A673 (cell line): ENCODE data around the gene STK32A. TPM values are rescaled to one million over a fixed set of nuclear protein-coding genes. Genes with fewer than 3 reads are reported as not detected.

Source experiments
- BruUV-seq: library from RNA; stranded (reverse); fragments of 400-500 nt; replicated peaks from 2 replicates; lab custom pipeline; 2021; lab: Mats Ljungman, UMichigan
- CTCF ChIA-PET: fragments of 300-600 bp; sonication (Branson Sonifier 250); formaldehyde crosslinking; loops from one replicate; lab custom pipeline; 2022; ENCODE audit warnings: antibody characterized with exemption; lab: Charles Lee
- POLR2A ChIA-PET: fragments of 300-600 bp; sonication (Branson Sonifier 250); formaldehyde crosslinking; loops from one replicate; lab custom pipeline; 2022; ENCODE audit warnings: antibody characterized with exemption; ENCODE audit not compliant: low non-redundant PET; lab: Charles Lee
- DNase-seq: peaks from one replicate; pipeline ENCODE4 v3.0.0-alpha.2; 2015; ENCODE audit warnings: low spot score
- H3K27ac ChIP-seq: fragments of 200-600 bp; sonication (generic); 2 replicates; pipeline ENCODE4 v1.5.1; 2016; ENCODE audit warnings: mixed run types, low read depth, mild to moderate bottlenecking, mixed read lengths, antibody characterized with exemption, low read length; ENCODE audit not compliant: poor library complexity, severe bottlenecking
- H3K27me3 ChIP-seq: fragments of 200-600 bp; sonication (generic); replicated peaks from 2 replicates; pipeline ENCODE4 v1.6.1; 2017; ENCODE audit warnings: mixed run types, low read depth, mild to moderate bottlenecking, mixed read lengths, antibody characterized with exemption, low read length; ENCODE audit not compliant: insufficient read depth, poor library complexity
- H3K36me3 ChIP-seq: fragments of 200-600 bp; sonication (generic); 2 replicates; pipeline ENCODE4 v1.6.1; 2016; ENCODE audit warnings: mixed run types, mild to moderate bottlenecking, mixed read lengths, antibody characterized with exemption, low read length; ENCODE audit not compliant: insufficient read depth, poor library complexity, severe bottlenecking
- H3K4me1 ChIP-seq: fragments of 200-600 bp; sonication (generic); 2 replicates; pipeline ENCODE4 v1.6.1; 2017; ENCODE audit warnings: mixed run types, mild to moderate bottlenecking, mixed read lengths, antibody characterized with exemption, low read length; ENCODE audit not compliant: insufficient read depth, poor library complexity, severe bottlenecking
- H3K4me3 ChIP-seq: fragments of 200-600 bp; sonication (generic); 2 replicates; pipeline ENCODE4 v1.5.1; 2016; ENCODE audit warnings: low read depth, mixed run types, mild to moderate bottlenecking, mixed read lengths, low read length; ENCODE audit not compliant: poor library complexity, severe bottlenecking
- H3K9me3 ChIP-seq: fragments of 200-600 bp; sonication (generic); 2 replicates; pipeline ENCODE4 v1.6.1; 2016; ENCODE audit warnings: mixed run types, low read depth, mild to moderate bottlenecking, mixed read lengths, antibody characterized with exemption, low read length; ENCODE audit not compliant: poor library complexity, severe bottlenecking
- CTCF ChIP-seq: fragments of 300-800, 200-600 bp; sonication (generic); conservative IDR thresholded peaks from 2 replicates; pipeline ENCODE4 v1.5.1; 2017; ENCODE audit warnings: low read depth, mild to moderate bottlenecking, antibody characterized with exemption, low read length, moderate library complexity, mixed read lengths
- EZH2 ChIP-seq: fragments of 200-600 bp; sonication (generic); IDR thresholded peaks from 2 replicates; pipeline ENCODE4 v1.6.1; 2017; ENCODE audit warnings: borderline replicate concordance, low read depth, mild to moderate bottlenecking, mixed read lengths, antibody characterized with exemption, low read length; ENCODE audit not compliant: poor library complexity, severe bottlenecking
- intact Hi-C: fragments of 100-400 bp; cut with micrococcal nuclease; formaldehyde crosslinking; loops from one replicate; pipeline ENCODE4 v1.10.0; 2022; ENCODE audit not compliant: unreplicated experiment
- total RNA-seq: library from RNA; stranded (reverse); gene quantifications from 2 replicates; pipeline ENCODE4 v1.2.3, GENCODE V29; 2021

The STK32A gene
- total RNA-seq, 1 experiment from 2014 or later, result not detected

GRCh38 chr5:147387109-147387508 is 152.3 kb downstream of the STK32A start:
- peaks cover 6% of the 10 kb centered on the region for H3K4me1 ChIP-seq
- no peaks in the 10 kb centered on the region for H3K9me3 ChIP-seq
- no peak for DNase-seq
- no peaks in the 10 kb centered on the region for H3K36me3 ChIP-seq
- H3K27me3 ChIP-seq, result no peaks in the 10 kb centered on the region
- CTCF ChIA-PET, result no interaction called here
- BruUV-seq, result no TSS peak
- H3K4me3 ChIP-seq, result no peak overlapping the region
- no peak for TF ChIP-seq CTCF
- TF ChIP-seq EZH2, result no peak
- POLR2A ChIA-PET, result no interaction called here
- intact Hi-C loops, result no loop called here
- H3K27ac ChIP-seq, result no peak overlapping the region

- ChIA-PET CTCF (no interaction called here), POLR2A (no interaction called here)
- TF ChIP-seq EZH2 (no peak), CTCF (no peak)
- Histone ChIP-seq H3K27me3 (no peaks in the 10 kb centered on the region), H3K27ac (no peak overlapping the region), H3K4me1 (peaks cover 6% of the 10 kb centered on the region), H3K4me3 (no peak overlapping the region), H3K36me3 (no peaks in the 10 kb centered on the region), H3K9me3 (no peaks in the 10 kb centered on the region)
- BruUV-seq, result no TSS peak
- intact Hi-C loops, result no loop called here
- no peak for DNase-seq
These were observed 153.6 kb downstream of the STK32A start for GRCh38 chr5:147388184-147389108.

- POLR2A ChIA-PET, result no interaction called here
- no peaks in the 10 kb centered on the region for H3K27me3 ChIP-seq
These were observed 155.9 kb downstream of the STK32A start for GRCh38 chr5:147390654-147391225.

More at GRCh38 chr5:147390654-147391225, 155.9 kb downstream of the STK32A start:
- H3K9me3 ChIP-seq, result no peaks in the 10 kb centered on the region
- intact Hi-C loops, result loop anchor here (5.0 to 10.0 kb wide), 2 partner anchors 166 to 187 kb away; no protein-coding TSS in a partner anchor
- no peak overlapping the region for H3K4me3 ChIP-seq
- TF ChIP-seq EZH2 (no peak), CTCF (no peak)
- no peak overlapping the region for H3K27ac ChIP-seq
- BruUV-seq, result no TSS peak
- DNase-seq, result no peak
- H3K36me3 ChIP-seq, result no peaks in the 10 kb centered on the region
- CTCF ChIA-PET, result no interaction called here
- no peaks in the 10 kb centered on the region for H3K4me1 ChIP-seq
